Neuron (in vitro differentiated cells): ENCODE measurements around the gene HOXD13.

Source experiments
- H2AFZ ChIP-seq: one replicate; pipeline ENCODE4 v1.6.1; 2013; ENCODE audit warnings: low read depth, mild to moderate bottlenecking, inconsistent platforms, low read length, moderate library complexity
- H3K27me3 ChIP-seq: one replicate; pipeline ENCODE4 v1.6.1; 2013; ENCODE audit warnings: low read length; ENCODE audit not compliant: insufficient read depth
- H3K36me3 ChIP-seq: one replicate; pipeline ENCODE4 v1.6.1; 2013; ENCODE audit warnings: low read length; ENCODE audit not compliant: insufficient read depth
- H3K4me1 ChIP-seq: one replicate; pipeline ENCODE4 v1.6.1; 2013; ENCODE audit warnings: low read length; ENCODE audit not compliant: insufficient read depth
- H3K4me3 ChIP-seq: 2 replicates; pipeline ENCODE4 v1.5.1; 2013; ENCODE audit warnings: mild to moderate bottlenecking, low read length, moderate library complexity
- H3K9me3 ChIP-seq: one replicate; pipeline ENCODE4 v1.6.1; 2013; ENCODE audit warnings: low read length

HOXD13 gene

GRCh38 chr2:176093898-176094249 is 1.4 kb downstream of the HOXD13 start:
- peaks cover 2% of the 10 kb centered on the region for H3K9me3 ChIP-seq
- H3K4me1 ChIP-seq = peaks cover 3% of the 10 kb centered on the region
- H3K27me3 ChIP-seq = peaks cover 97% of the 10 kb centered on the region
- no peak overlapping the region for H3K4me3 ChIP-seq
- no peaks in the 10 kb centered on the region for H3K36me3 ChIP-seq
- no peak overlapping the region for H2AFZ ChIP-seq

- Histone ChIP-seq H3K4me1 (peaks cover 3% of the 10 kb centered on the region), H2AFZ (no peak overlapping the region), H3K36me3 (no peaks in the 10 kb centered on the region), H3K4me3 (no peak overlapping the region), H3K9me3 (peaks cover 2% of the 10 kb centered on the region), H3K27me3 (peaks cover 97% of the 10 kb centered on the region)
These were observed 1.8 kb downstream of the HOXD13 start for GRCh38 chr2:176094349-176094748.

GRCh38 chr2:176095421-176095820 is 2.9 kb downstream of the HOXD13 start:
- peaks cover 97% of the 10 kb centered on the region for H3K27me3 ChIP-seq
- H3K36me3 ChIP-seq = no peaks in the 10 kb centered on the region
- H2AFZ ChIP-seq = no peak overlapping the region
- H3K4me1 ChIP-seq = peaks cover 3% of the 10 kb centered on the region
- H3K4me3 ChIP-seq = no peak overlapping the region
- peaks cover 2% of the 10 kb centered on the region for H3K9me3 ChIP-seq

- peaks cover under 1% of the 10 kb centered on the region for H3K9me3 ChIP-seq
- peaks cover 97% of the 10 kb centered on the region for H3K27me3 ChIP-seq
- no peaks in the 10 kb centered on the region for H3K36me3 ChIP-seq
- H3K4me3 ChIP-seq = no peak overlapping the region
- H3K4me1 ChIP-seq = peaks cover 3% of the 10 kb centered on the region
- no peak overlapping the region for H2AFZ ChIP-seq
These were observed 3.9 kb downstream of the HOXD13 start for GRCh38 chr2:176096243-176096985.

- H3K4me3 ChIP-seq = peak overlapping the region; percentile 32
- H3K9me3 ChIP-seq = no peaks in the 10 kb centered on the region
- peak overlapping the region; percentile 43 for H2AFZ ChIP-seq
- H3K27me3 ChIP-seq = peaks cover 97% of the 10 kb centered on the region
- no peaks in the 10 kb centered on the region for H3K36me3 ChIP-seq
- peaks cover 3% of the 10 kb centered on the region for H3K4me1 ChIP-seq
These were observed 4.7 kb downstream of the HOXD13 start for GRCh38 chr2:176096986-176097819.

- Histone ChIP-seq H3K4me1 (peaks cover 3% of the 10 kb centered on the region), H3K4me3 (no peak overlapping the region), H3K36me3 (no peaks in the 10 kb centered on the region), H3K9me3 (no peaks in the 10 kb centered on the region), H3K27me3 (peaks cover 99% of the 10 kb centered on the region), H2AFZ (no peak overlapping the region)
These were observed 5.4 kb downstream of the HOXD13 start for GRCh38 chr2:176097820-176098365.

GRCh38 chr2:176098366-176099158 is 6.0 kb downstream of the HOXD13 start:
- Histone ChIP-seq H2AFZ (no peak overlapping the region), H3K27me3 (peaks cover 100% of the 10 kb centered on the region), H3K4me1 (peaks cover 3% of the 10 kb centered on the region), H3K36me3 (no peaks in the 10 kb centered on the region), H3K9me3 (no peaks in the 10 kb centered on the region), H3K4me3 (no peak overlapping the region)

- Histone ChIP-seq H3K4me1 (peaks cover 3% of the 10 kb centered on the region), H3K36me3 (no peaks in the 10 kb centered on the region), H3K4me3 (no peak overlapping the region), H3K9me3 (no peaks in the 10 kb centered on the region), H3K27me3 (peaks cover 100% of the 10 kb centered on the region), H2AFZ (no peak overlapping the region)
These were observed 6.7 kb downstream of the HOXD13 start for GRCh38 chr2:176099159-176099727.

GRCh38 chr2:176099728-176100546 is 7.4 kb downstream of the HOXD13 start, which contains the start of gene HOXD12:
HOXD12 (plus strand) TSS chr2:176099795; CDS start chr2:176099802, 7 bp downstream.
- no peaks in the 10 kb centered on the region for H3K9me3 ChIP-seq
- H3K4me3 ChIP-seq = no peak within 1 kb of the TSS
- peaks cover 100% of the 10 kb centered on the region for H3K27me3 ChIP-seq
- H3K4me1 ChIP-seq = peaks cover 3% of the 10 kb centered on the region
- no peaks in the 10 kb centered on the region for H3K36me3 ChIP-seq
- H2AFZ ChIP-seq = no peak within 1 kb of the TSS

- peaks cover 100% of the 10 kb centered on the region for H3K27me3 ChIP-seq
- H3K36me3 ChIP-seq = no peaks in the 10 kb centered on the region
- no peak overlapping the region for H2AFZ ChIP-seq
- no peak overlapping the region for H3K4me3 ChIP-seq
- no peaks in the 10 kb centered on the region for H3K9me3 ChIP-seq
- peaks cover 3% of the 10 kb centered on the region for H3K4me1 ChIP-seq
These were observed 8.1 kb downstream of the HOXD13 start for GRCh38 chr2:176100547-176101140.

- Histone ChIP-seq H3K36me3 (no peaks in the 10 kb centered on the region), H3K4me1 (peaks cover 3% of the 10 kb centered on the region), H3K4me3 (no peak overlapping the region), H3K27me3 (peaks cover 100% of the 10 kb centered on the region), H3K9me3 (no peaks in the 10 kb centered on the region), H2AFZ (no peak overlapping the region)
These were observed 8.8 kb downstream of the HOXD13 start for GRCh38 chr2:176101216-176101830.
